ENCODE measurements around the gene FTO.

DNA sequence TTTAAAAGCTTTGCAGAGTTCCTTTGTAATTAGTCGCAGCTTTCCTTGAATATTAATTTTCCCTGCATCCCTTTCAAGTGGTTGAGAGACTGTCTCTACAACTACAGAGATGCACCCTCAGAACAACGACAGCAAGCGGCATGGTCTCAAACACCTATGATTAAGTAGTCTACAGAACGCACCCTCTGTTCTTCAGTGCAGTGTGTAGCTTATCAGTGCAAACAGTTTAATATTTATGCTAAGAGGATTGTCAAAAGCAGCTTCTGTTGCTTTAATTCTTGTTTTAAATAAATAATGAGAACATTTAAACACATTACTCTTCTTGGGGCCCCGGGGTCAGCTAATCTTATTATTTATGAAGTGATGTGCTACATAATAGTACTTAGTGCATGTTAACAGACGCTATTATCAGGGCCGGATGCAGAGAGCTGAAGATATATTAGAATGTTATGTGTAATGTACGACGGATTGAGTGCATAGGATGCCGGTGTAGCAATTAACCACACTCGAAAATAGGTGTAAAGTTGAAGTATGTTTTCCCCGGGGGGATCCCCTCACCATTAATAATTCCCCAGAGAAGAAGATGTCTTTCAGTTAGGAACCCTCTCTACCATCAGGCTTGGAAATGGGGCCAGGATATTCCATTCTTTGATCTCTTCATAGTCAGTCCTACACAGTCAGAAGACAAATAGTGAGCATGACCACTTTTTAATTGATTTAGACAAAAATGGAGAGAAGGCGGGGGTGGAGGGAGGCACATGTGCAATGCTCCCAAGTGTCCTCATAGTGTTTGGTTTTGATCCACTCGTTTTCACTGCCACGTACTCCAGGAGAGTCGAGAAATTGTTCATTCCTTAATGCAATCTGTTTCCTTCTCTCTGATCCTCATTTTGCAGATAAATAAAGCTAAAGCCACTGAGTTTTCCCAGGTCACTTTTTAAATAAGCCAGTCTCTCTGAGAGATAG lies 406.3 kb downstream of the FTO start:
- TF ChIP-seq, protein P1, sequence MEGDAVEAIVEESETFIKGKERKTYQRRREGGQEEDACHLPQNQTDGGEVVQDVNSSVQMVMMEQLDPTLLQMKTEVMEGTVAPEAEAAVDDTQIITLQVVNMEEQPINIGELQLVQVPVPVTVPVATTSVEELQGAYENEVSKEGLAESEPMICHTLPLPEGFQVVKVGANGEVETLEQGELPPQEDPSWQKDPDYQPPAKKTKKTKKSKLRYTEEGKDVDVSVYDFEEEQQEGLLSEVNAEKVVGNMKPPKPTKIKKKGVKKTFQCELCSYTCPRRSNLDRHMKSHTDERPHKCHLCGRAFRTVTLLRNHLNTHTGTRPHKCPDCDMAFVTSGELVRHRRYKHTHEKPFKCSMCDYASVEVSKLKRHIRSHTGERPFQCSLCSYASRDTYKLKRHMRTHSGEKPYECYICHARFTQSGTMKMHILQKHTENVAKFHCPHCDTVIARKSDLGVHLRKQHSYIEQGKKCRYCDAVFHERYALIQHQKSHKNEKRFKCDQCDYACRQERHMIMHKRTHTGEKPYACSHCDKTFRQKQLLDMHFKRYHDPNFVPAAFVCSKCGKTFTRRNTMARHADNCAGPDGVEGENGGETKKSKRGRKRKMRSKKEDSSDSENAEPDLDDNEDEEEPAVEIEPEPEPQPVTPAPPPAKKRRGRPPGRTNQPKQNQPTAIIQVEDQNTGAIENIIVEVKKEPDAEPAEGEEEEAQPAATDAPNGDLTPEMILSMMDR (IDR thresholded peaks at IDR 0.05): no peak
- no peak for TF ChIP-seq POLR2A (IDR thresholded peaks at IDR 0.05)

All from adrenal gland (tissue), 5 donors.